Fibroblast of mammary gland (primary cell): ENCODE measurements around the gene AQP9.
A peak's percentile ranks its signal among the peaks of the same experiment; 100 is the strongest.
"Not testable (repeated sequence)": the region's sequence is repeated elsewhere in the genome, so short reads cannot be mapped to it uniquely, and the experiment has no call there.

Source experiments
- DNase-seq: peaks from one replicate; pipeline ENCODE4 v3.0.0-alpha.2; 2010; ENCODE audit warnings: low read depth
- H3K4me3 ChIP-seq: 2 replicates; pipeline ENCODE4 v1.5.1; 2011; ENCODE audit warnings: low read depth, mild to moderate bottlenecking, low read length, moderate library complexity; ENCODE audit not compliant: control insufficient read depth
- CTCF ChIP-seq: conservative IDR thresholded peaks from 2 replicates; pipeline ENCODE4 v1.5.1; 2011; ENCODE audit warnings: low read depth, low read length, inconsistent platforms; ENCODE audit not compliant: control insufficient read depth, insufficient read depth

AQP9 gene

GRCh38 chr15:58110999-58111717 lies 27.0 kb upstream of the AQP9 start:
- H3K4me3 ChIP-seq: no peak overlapping the region
- DNase-seq: no peak
- TF ChIP-seq CTCF: no peak

GRCh38 chr15:58111718-58112104 lies 26.5 kb upstream of the AQP9 start:
- no peak for TF ChIP-seq CTCF
- no peak for DNase-seq
- H3K4me3 ChIP-seq: no peak overlapping the region

- DNase-seq: not testable (repeated sequence)
Measured at GRCh38 chr15:58113358-58113757, 24.8 kb upstream of the AQP9 start.

GRCh38 chr15:58114388-58114787 lies 23.8 kb upstream of the AQP9 start:
- H3K4me3 ChIP-seq: no peak overlapping the region
- DNase-seq: no peak
- no peak for TF ChIP-seq CTCF

More at GRCh38 chr15:58113358-58113757, 24.8 kb upstream of the AQP9 start:
- not testable (repeated sequence) for H3K4me3 ChIP-seq

- H3K4me3 ChIP-seq: no peak overlapping the region
- TF ChIP-seq CTCF: no peak
- DNase-seq: peak; percentile 13
Measured at GRCh38 chr15:58114812-58115211, 23.4 kb upstream of the AQP9 start.

GRCh38 chr15:58115692-58116091 lies 22.5 kb upstream of the AQP9 start:
- H3K4me3 ChIP-seq: no peak overlapping the region
- peak; percentile 48 for DNase-seq
- TF ChIP-seq CTCF: peak; percentile 53

- H3K4me3 ChIP-seq: no peak overlapping the region
- no peak for DNase-seq
- TF ChIP-seq CTCF: no peak
Measured at GRCh38 chr15:58117619-58118018, 20.6 kb upstream of the AQP9 start.
